GM08714 (cell line): Measurements from ENCODE around the gene SDHD.

Experiments
- H3K4me3 ChIP-seq: fragments of 200-500 bp; sonication (Bioruptor generic); 2 replicates; pipeline ENCODE4 v1.5.1; 2014; ENCODE audit warnings: mild to moderate bottlenecking, low read length, inconsistent platforms
- ZNF274 ChIP-seq: IDR thresholded peaks from 2 replicates; pipeline ENCODE4 v1.6.1; 2012; ENCODE audit warnings: mild to moderate bottlenecking, low read depth, low read length

Gene SDHD

DNA sequence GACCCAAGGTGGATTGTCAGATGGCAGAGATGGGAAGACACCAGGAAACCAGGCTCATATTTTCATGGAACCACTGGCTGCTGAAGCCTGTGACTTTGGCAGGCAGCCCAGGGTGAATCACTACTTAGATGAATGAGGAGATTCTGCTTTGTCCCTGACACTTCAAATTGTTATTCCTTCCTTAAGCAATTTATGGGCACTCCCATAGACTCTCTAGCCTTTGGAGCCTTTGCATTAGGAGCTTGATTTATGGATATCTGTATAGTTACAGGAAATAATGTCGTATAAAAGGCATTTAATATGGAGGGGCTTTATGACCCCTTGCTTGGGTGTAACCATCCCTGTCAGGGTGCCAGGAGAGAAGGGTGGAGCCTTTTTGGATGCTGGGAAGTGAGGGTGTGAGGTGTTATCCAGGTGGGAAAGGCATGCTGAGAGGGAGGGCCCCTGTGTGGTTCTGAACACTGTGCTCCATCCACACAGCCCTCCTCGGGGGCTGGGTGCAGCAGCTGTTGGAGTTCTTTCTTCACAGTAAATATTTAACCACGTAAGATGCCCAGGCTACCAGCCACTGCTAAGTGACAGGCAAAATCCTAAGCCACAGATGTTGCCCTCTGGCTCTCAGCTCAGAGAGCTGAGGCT is 41.9 kb downstream of the SDHD start:
- no peak for TF ChIP-seq ZNF274
- H3K4me3 ChIP-seq = no peak overlapping the region

DNA sequence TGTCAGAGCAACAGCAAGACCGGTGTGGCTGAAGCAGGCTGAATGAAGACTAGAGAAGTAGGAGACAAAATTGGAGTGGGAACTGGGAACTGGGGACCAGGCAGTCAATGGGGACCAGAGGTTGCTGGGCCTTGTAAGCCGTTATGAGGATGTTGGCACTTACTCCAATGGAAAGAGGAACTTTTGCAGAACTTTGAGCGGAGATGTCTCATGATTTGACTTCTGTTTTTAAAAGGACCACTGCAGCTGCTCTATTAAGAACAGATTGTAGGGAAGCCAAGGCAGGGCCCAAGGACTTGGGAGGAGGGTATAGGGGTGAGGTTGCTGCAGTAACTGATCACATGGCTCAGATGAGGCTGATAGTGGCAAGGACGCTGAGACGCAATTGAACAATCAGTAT is 43.0 kb downstream of the SDHD start:
- no peak overlapping the region for H3K4me3 ChIP-seq
- TF ChIP-seq ZNF274 = no peak

DNA sequence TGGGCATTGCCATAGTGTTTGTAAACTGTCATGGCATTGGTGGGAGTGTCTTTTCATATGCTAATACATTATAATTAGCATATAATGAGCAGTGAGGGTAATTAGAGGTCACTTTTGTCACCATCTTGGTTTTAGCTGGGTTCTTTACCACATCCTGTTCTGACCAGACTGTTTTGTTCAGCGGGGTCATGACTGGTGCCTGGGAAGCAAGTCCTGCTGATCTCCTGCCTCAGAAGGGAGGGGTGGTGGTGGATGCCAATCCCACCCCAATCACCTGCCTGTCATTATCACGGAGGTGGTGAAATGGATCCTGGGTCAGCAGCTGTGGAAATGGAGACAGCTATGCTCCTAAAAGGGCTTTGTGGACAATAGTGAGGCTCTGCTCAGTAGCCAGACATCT is 46.1 kb downstream of the SDHD start:
- no peak overlapping the region for H3K4me3 ChIP-seq
- no peak for TF ChIP-seq ZNF274

DNA sequence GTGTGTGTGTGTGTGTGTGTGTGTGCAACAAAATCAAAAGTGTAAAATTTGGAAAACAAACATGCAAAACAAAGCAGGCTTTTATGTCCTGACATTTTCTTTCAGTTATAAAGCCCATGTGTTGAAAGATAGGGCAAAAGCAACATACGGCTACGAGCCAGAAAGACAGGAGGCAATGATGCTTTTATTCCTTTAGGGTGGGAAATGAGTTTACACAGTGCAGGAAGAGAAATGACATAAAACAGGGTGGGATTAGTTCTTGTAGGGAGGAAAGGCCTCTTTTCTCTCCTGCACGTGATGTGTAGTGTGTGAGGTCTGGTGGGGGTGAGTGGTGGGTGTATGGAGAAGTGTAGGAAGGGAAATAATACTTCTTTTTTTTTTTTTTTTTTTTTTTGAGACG is 47.8 kb downstream of the SDHD start:
- H3K4me3 ChIP-seq = no peak overlapping the region
- TF ChIP-seq ZNF274 = no peak

DNA sequence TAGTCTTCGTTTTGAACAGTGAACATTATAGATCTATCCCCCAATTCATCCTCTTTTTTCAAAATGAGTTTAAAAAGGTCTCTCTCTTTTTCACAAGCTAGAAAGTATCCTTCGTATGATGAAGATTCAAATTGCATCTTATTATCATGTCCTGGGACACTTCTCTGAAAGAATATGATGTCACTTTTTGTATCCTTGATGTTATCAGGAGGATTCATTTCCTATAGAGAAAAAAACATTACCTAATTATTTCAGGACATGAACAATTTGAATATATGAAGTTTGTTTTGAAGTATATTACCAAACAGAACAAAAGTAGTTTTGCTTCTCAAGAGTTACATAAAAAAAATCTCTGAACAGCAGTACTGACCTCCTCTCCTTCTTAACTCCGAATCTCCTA is 56.9 kb downstream of the SDHD start:
- no peak for TF ChIP-seq ZNF274
- H3K4me3 ChIP-seq = no peak overlapping the region
